Suprapubic skin (tissue), 4 donors: ENCODE results near the gene TMUB1. TPM values are rescaled to one million over a fixed set of nuclear protein-coding genes. Genes with fewer than 3 reads are reported as not detected.

ENCODE experiments used
- DNase-seq, 2 donors: peaks; one replicate each; pipeline ENCODE4 v3.0.0-alpha.2; 2019; ENCODE audit warnings: low spot score in 2 of 2
- H3K27ac ChIP-seq: fragments of 200-600 bp; sonication (generic); one replicate; pipeline ENCODE4 v1.5.1; 2019
- H3K27me3 ChIP-seq: fragments of 200-600 bp; sonication (generic); one replicate; pipeline ENCODE4 v1.5.1; 2019
- H3K36me3 ChIP-seq: fragments of 200-600 bp; sonication (generic); one replicate; pipeline ENCODE4 v1.5.1; 2019
- H3K4me1 ChIP-seq: fragments of 200-600 bp; sonication (generic); one replicate; pipeline ENCODE4 v1.5.1; 2019
- H3K4me3 ChIP-seq: fragments of 200-600 bp; sonication (generic); one replicate; pipeline ENCODE4 v1.5.1; 2019; ENCODE audit warnings: mild to moderate bottlenecking
- H3K9me3 ChIP-seq: fragments of 200-600 bp; sonication (generic); one replicate; pipeline ENCODE4 v1.5.1; 2019
- CTCF ChIP-seq, 2 donors: fragments of 200-600 bp in 1 of 2; fragments of 450-650 bp in 1 of 2; sonication (generic) in 1 of 2; IDR thresholded peaks; one replicate each; pipeline ENCODE4 v1.5.1; 2016 to 2019; ENCODE audit warnings: antibody characterized with exemption in 2 of 2, mild to moderate bottlenecking in 1 of 2, moderate library complexity in 1 of 2
- EP300 ChIP-seq: sonication (generic); formaldehyde crosslinking; IDR thresholded peaks from one replicate; pipeline ENCODE4 v1.6.1; 2017; ENCODE audit warnings: antibody characterized with exemption
- POLR2A ChIP-seq, 2 donors: fragments of 450-650 bp; IDR thresholded peaks; one replicate each; pipeline ENCODE4 v1.6.1; 2017; ENCODE audit warnings: antibody characterized with exemption in 2 of 2, mild to moderate bottlenecking in 2 of 2, moderate library complexity in 2 of 2
- POLR2AphosphoS5 ChIP-seq, 3 donors: sonication (generic); formaldehyde crosslinking; IDR thresholded peaks; one replicate each; pipeline ENCODE4 v1.6.1; 2017; ENCODE audit warnings: antibody characterized with exemption in 3 of 3
- WGBS: methylation state at CpG from one replicate; pipeline ENCODE4 v1.1.5; 2018; 5-methylcytosine and 5-hydroxymethylcytosine counted together
- total RNA-seq, 4 donors: library from RNA; depleted of rRNA; stranded (reverse); fragments of >200 nt; gene quantifications; one replicate each; pipeline ENCODE4 v1.1.0, GENCODE V29; 2016

Gene TMUB1
- total RNA-seq, 4 donors from 2014 or later = 32.5 to 50.3 (median 45.7) TPM

GRCh38 chr7:151056666-151057505 lies 26.4 kb downstream of the TMUB1 start:
- TF ChIP-seq CTCF (IDR thresholded peaks at IDR 0.05) = no peak
- no peak for TF ChIP-seq EP300
- no peak for TF ChIP-seq POLR2AphosphoS5 (IDR thresholded peaks at IDR 0.05)
- TF ChIP-seq POLR2A (IDR thresholded peaks at IDR 0.05) = no peak
- H3K4me1 ChIP-seq = peaks cover 46% of the 10 kb centered on the region
- H3K36me3 ChIP-seq = no peaks in the 10 kb centered on the region
- no peak overlapping the region for H3K27ac ChIP-seq
- no peak for DNase-seq
- no peaks in the 10 kb centered on the region for H3K27me3 ChIP-seq
- WGBS = 33% methylated on average over 25 of the region's 29 CpGs
- no peaks in the 10 kb centered on the region for H3K9me3 ChIP-seq
- peak overlapping the region; percentile 76 for H3K4me3 ChIP-seq

GRCh38 chr7:151056283-151056665 lies 27.0 kb downstream of the TMUB1 start:
- TF ChIP-seq POLR2A (IDR thresholded peaks at IDR 0.05) = no peak
- no peak for TF ChIP-seq CTCF (IDR thresholded peaks at IDR 0.05)
- no peak for TF ChIP-seq POLR2AphosphoS5 (IDR thresholded peaks at IDR 0.05)
- no peak for TF ChIP-seq EP300
- DNase-seq = no peak
- Histone ChIP-seq H3K4me1 (peaks cover 44% of the 10 kb centered on the region), H3K27ac (no peak overlapping the region), H3K36me3 (no peaks in the 10 kb centered on the region), H3K4me3 (no peak overlapping the region), H3K27me3 (no peaks in the 10 kb centered on the region), H3K9me3 (no peaks in the 10 kb centered on the region)
- WGBS = 95% methylated on average over 6 of the region's 6 CpGs

- peaks cover 31% of the 10 kb centered on the region for H3K4me1 ChIP-seq
- no peak overlapping the region for H3K27ac ChIP-seq
- no peak for TF ChIP-seq POLR2AphosphoS5 (IDR thresholded peaks at IDR 0.05)
- TF ChIP-seq POLR2A (IDR thresholded peaks at IDR 0.05) = no peak
- no peak for TF ChIP-seq EP300
- TF ChIP-seq CTCF (IDR thresholded peaks at IDR 0.05) = no peak
- peaks cover 9% of the 10 kb centered on the region for H3K27me3 ChIP-seq
- WGBS = 90% methylated on average over 6 of the region's 8 CpGs
- no peaks in the 10 kb centered on the region for H3K9me3 ChIP-seq
- no peak overlapping the region for H3K4me3 ChIP-seq
- no peaks in the 10 kb centered on the region for H3K36me3 ChIP-seq
- no peak for DNase-seq
Measured at GRCh38 chr7:151053751-151054150, 29.5 kb downstream of the TMUB1 start.

- H3K4me3 ChIP-seq = no peak overlapping the region
- 65% methylated on average over 4 of the region's 4 CpGs for WGBS
Measured at GRCh38 chr7:151053096-151053495, 30.2 kb downstream of the TMUB1 start.

More at GRCh38 chr7:151053096-151053495, 30.2 kb downstream of the TMUB1 start:
- no peaks in the 10 kb centered on the region for H3K9me3 ChIP-seq
- no peak for DNase-seq
- peaks cover 9% of the 10 kb centered on the region for H3K27me3 ChIP-seq
- TF ChIP-seq CTCF (IDR thresholded peaks at IDR 0.05) (no peak), POLR2A (IDR thresholded peaks at IDR 0.05) (no peak), POLR2AphosphoS5 (IDR thresholded peaks at IDR 0.05) (no peak), EP300 (no peak)
- H3K4me1 ChIP-seq = peaks cover 24% of the 10 kb centered on the region
- no peaks in the 10 kb centered on the region for H3K36me3 ChIP-seq
- no peak overlapping the region for H3K27ac ChIP-seq
